ENCODE results near the gene AGPAT1. TPM values are rescaled to one million over a fixed set of nuclear protein-coding genes. Genes with fewer than 3 reads are reported as not detected.
A peak's percentile ranks its signal among the peaks of the same experiment; 100 is the strongest.

Gene AGPAT1
- total RNA-seq, 1 donor from 2014 or later, result 12.9 TPM

GRCh38 chr6:32168807-32169591 lies 6.9 kb downstream of the AGPAT1 start:
- no peak for DNase-seq

- no peak for DNase-seq
Observed at GRCh38 chr6:32168350-32168749, 7.5 kb downstream of the AGPAT1 start.

GRCh38 chr6:32167761-32168262 lies 8.1 kb downstream of the AGPAT1 start:
- DNase-seq, result no peak

- DNase-seq, result peak; percentile 18
Observed at GRCh38 chr6:32167154-32167760, 8.6 kb downstream of the AGPAT1 start.

GRCh38 chr6:32166411-32167061 lies 9.3 kb downstream of the AGPAT1 start:
- no peak for DNase-seq

- DNase-seq, result no peak
Observed at GRCh38 chr6:32164295-32164694, 11.6 kb downstream of the AGPAT1 start, which contains the start of gene EGFL8. TSS of gene EGFL8 (plus strand) at chr6:32164595. CDS start at chr6:32166166, 1,571 bp downstream.

- DNase-seq, result peak; percentile 28
Observed at GRCh38 chr6:32163559-32164258, 12.2 kb downstream of the AGPAT1 start.

- DNase-seq, result no peak
Observed at GRCh38 chr6:32158052-32158451, 17.8 kb downstream of the AGPAT1 start.

GRCh38 chr6:32156891-32157290 lies 19.0 kb downstream of the AGPAT1 start:
- DNase-seq, result no peak

GRCh38 chr6:32154514-32155161 lies 21.2 kb downstream of the AGPAT1 start:
- peak; percentile 90 for DNase-seq

- DNase-seq, result peak; percentile 98
Observed at GRCh38 chr6:32153564-32154513, 22.0 kb downstream of the AGPAT1 start, which contains the start of gene PPT2. TSS of gene PPT2 (plus strand) at chr6:32154141. CDS start at chr6:32154595, 454 bp downstream.

GRCh38 chr6:32152769-32153563 lies 22.9 kb downstream of the AGPAT1 start:
- DNase-seq, result peak; percentile 52

- peak; percentile 41 for DNase-seq
Observed at GRCh38 chr6:32151863-32152768, 23.8 kb downstream of the AGPAT1 start, which contains the start of gene PRRT1. TSS of gene PRRT1 (minus strand) at chr6:32151939. CDS start at chr6:32151827, 112 bp downstream.

- DNase-seq, result no peak
Observed at GRCh38 chr6:32151181-32151862, 24.6 kb downstream of the AGPAT1 start.

- no peak for DNase-seq
Observed at GRCh38 chr6:32149932-32150870, 25.7 kb downstream of the AGPAT1 start.

- DNase-seq, result no peak
Observed at GRCh38 chr6:32149092-32149755, 26.7 kb downstream of the AGPAT1 start.

Measured in tongue (tissue), 2 donors.